Fibroblast of the aortic adventitia (primary cell): ENCODE measurements around the gene SPTBN4. TPM values are rescaled to one million over a fixed set of nuclear protein-coding genes. Genes with fewer than 3 reads are reported as not detected.

Source experiments
- DNase-seq: peaks from one replicate; pipeline ENCODE4 v3.0.0-alpha.2; 2010; ENCODE audit warnings: low read depth
- H3K4me3 ChIP-seq: 2 replicates; pipeline ENCODE4 v1.5.1; 2011; ENCODE audit warnings: low read depth, mild to moderate bottlenecking, control low read depth, low read length, moderate library complexity
- total RNA-seq: library from RNA; depleted of rRNA; stranded (reverse); fragments of >200 nt; gene quantifications from 2 replicates; pipeline ENCODE4 v1.2.3, GENCODE V29; 2012; ENCODE audit warnings: low replicate concordance
- TF ChIP-seq, protein P1 (sequence below): IDR thresholded peaks from 2 replicates; pipeline ENCODE4 v1.5.1; 2011; ENCODE audit warnings: mild to moderate bottlenecking, low read length, control low read depth, inconsistent platforms; ENCODE audit not compliant: insufficient read depth

SPTBN4 gene
- total RNA-seq, 1 donor, result 3.5 TPM

DNA sequence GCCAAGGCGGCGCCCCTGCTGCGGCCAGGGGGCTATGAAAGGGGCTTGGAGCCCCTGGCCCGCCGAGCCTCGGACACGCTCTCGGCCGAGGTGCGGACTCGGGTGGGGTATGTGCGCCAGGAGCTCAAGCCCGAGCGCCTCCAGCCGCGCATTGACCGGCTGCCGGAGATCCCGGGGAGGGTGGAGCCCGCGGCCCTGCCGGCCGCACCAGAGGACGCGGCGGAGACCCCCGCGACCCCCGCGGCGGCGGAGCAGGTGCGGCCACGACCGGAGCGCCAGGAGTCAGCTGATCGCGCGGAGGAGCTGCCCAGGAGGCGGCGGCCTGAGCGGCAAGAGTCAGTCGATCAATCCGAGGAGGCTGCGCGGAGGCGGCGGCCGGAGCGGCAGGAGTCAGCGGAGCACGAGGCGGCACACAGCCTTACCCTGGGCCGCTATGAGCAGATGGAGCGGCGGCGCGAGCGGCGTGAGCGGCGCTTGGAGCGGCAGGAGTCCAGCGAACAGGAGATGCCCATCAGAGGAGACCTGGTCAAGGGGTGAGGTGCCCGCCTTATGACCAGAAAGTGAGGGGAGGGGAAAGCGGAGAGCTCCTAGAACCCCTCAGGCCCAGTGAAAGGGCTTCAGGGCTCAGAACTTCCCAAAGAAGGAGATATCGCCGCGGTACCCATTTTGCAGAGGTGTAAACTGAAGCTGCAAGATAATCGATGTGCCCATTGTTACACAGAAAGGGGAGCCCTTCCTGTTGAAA is 101.1 kb downstream of the SPTBN4 start:
- peak overlapping the region; percentile 47 for H3K4me3 ChIP-seq
- no peak for DNase-seq
- TF ChIP-seq, protein P1, sequence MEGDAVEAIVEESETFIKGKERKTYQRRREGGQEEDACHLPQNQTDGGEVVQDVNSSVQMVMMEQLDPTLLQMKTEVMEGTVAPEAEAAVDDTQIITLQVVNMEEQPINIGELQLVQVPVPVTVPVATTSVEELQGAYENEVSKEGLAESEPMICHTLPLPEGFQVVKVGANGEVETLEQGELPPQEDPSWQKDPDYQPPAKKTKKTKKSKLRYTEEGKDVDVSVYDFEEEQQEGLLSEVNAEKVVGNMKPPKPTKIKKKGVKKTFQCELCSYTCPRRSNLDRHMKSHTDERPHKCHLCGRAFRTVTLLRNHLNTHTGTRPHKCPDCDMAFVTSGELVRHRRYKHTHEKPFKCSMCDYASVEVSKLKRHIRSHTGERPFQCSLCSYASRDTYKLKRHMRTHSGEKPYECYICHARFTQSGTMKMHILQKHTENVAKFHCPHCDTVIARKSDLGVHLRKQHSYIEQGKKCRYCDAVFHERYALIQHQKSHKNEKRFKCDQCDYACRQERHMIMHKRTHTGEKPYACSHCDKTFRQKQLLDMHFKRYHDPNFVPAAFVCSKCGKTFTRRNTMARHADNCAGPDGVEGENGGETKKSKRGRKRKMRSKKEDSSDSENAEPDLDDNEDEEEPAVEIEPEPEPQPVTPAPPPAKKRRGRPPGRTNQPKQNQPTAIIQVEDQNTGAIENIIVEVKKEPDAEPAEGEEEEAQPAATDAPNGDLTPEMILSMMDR, result no peak

DNA sequence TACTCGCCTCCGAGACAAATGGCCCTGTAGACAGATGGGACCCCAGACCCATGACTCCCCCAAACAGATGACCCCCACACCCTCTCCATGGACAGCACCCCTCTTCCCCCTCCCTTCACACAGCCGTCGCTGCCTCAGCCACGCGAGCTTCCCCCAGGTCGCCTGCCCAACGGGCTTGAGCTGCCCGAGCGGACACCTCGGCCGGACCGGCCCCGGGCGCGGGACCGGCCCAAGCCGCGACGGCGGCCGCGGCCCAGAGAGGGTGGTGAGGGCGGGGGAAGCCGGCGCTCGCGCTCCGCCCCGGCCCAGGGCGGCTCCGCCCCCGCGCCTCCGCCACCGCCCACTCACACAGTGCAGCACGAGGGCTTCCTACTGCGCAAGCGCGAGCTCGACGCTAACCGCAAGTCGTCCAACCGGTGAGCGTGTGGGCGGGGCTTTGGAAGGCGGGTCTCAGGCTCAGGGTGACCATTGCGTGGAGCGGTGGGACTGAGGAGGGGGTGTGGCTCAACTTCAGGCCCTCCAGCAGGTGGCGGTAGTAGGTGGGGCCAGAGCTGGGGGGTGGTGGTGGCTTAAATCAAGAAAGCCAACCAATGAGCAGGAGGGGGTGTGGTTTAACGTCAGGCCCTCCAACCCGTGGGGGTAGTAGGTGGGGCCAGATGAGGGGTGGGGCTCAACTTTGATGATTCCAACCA is 103.7 kb downstream of the SPTBN4 start:
- TF ChIP-seq, protein P1, result no peak
- peak; percentile 100 for DNase-seq
- peak overlapping the region; percentile 68 for H3K4me3 ChIP-seq

DNA sequence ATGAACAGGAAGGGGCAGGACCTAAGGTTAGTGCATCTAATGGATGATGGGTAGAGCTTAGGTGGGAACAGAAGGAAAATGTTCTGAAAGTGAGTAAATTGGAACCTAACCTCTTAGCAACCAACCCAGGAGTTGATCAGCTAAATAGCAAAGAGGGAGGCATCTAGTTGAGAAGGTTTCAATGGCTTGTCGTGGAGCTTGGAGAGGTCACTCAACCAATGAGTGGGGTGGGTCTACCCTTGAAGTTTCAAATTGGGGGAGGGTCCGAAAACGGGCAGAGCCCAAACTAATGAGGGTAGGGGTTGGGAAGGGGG is 104.2 kb downstream of the SPTBN4 start:
- TF ChIP-seq, protein P1, result no peak
- H3K4me3 ChIP-seq, result peak overlapping the region; percentile 2
- DNase-seq, result no peak

DNA sequence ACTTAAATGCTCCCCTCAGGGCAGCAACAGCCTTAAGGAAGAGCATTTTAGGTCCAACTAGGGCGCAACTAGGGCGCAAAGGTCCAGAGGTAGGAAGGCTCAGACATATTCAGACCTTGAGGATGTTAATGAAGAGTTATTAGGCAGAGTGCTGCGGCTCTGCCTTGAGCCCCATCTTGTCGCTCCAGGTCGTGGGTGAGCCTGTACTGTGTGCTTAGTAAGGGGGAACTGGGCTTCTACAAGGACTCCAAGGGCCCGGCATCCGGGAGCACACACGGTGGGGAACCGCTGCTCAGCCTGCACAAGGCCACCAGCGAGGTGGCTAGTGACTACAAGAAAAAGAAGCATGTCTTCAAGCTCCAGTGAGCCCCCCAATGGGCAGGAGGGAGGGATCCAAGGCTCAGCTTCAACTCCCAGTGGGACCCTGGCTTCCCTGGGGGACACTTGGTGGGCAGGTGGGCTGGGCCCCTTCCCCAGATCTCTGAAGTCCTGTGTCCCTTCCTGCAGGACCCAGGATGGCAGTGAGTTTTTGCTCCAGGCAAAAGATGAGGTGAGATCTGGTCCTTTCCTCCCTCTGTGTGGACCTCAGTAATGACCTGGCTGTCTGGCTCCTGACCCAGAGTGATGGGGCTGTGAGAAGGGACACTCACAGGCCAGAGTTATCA is 105.2 kb downstream of the SPTBN4 start:
- DNase-seq, result no peak

DNA sequence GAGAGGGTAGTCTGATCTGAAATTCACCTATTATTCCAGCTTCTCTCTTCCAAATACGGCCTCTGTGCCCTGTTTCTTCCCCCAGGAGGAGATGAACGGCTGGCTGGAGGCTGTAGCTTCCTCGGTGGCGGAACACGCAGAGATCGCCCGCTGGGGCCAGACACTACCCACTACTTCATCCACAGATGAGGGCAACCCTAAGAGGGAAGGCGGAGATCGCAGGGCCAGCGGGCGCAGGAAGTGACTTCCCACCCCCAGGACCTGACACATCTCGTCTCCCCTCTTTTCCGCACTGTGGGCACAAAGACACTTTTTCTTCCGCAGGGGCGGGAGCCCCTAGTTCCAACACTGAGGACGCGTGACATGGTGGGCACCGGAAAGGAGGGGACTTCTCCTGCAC is 108.5 kb downstream of the SPTBN4 start:
- DNase-seq, result no peak
- H3K4me3 ChIP-seq, result no peak overlapping the region
- TF ChIP-seq, protein P1, result no peak

More for the DNA sequence above, 105.2 kb downstream of the SPTBN4 start:
- H3K4me3 ChIP-seq, result no peak overlapping the region
- TF ChIP-seq, protein P1, result no peak

DNA sequence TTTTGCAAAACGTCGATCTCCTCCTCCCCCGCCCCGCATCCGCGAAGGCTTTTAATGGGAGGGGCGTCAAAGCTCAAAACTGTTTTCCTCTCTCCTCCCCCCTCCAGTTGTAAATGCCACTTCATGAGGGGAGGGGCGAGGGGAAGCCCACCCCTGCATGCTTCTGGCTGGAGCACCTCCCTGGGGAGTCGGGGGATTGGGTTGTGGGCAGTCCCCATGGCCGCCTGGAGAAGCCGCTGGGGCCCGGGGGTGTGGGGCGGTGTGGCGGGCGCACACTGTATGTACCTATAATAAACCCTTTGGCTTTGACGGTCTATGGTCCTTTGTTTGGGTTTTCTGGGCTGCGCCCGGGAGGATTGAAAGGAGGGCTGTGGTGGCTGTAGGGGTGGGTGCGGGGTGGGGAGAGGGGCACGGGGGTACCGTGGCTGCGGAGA is 109.4 kb downstream of the SPTBN4 start:
- H3K4me3 ChIP-seq, result peak overlapping the region; percentile 48
- TF ChIP-seq, protein P1, result no peak
- DNase-seq, result no peak
